Mammary epithelial cell (primary cell): ENCODE results near the gene TMEM17.

Experiments used
- EZH2 ChIP-seq: IDR thresholded peaks from 2 replicates; pipeline ENCODE4 v1.6.1; 2012; ENCODE audit warnings: low read length, inconsistent platforms, borderline replicate concordance
- TF ChIP-seq, protein P1 (sequence below), 2 donors: IDR thresholded peaks in 1 of 2; conservative IDR thresholded peaks in 1 of 2; 2 replicates each; pipeline ENCODE4 v1.5.1; 2011 to 2012; ENCODE audit warnings: inconsistent platforms in 2 of 2, low read length in 2 of 2, mild to moderate bottlenecking in 2 of 2, control low read depth in 1 of 2, low read depth in 1 of 2; ENCODE audit not compliant: insufficient read depth in 1 of 2; ENCODE audit errors: extremely low read depth in 1 of 2

DNA sequence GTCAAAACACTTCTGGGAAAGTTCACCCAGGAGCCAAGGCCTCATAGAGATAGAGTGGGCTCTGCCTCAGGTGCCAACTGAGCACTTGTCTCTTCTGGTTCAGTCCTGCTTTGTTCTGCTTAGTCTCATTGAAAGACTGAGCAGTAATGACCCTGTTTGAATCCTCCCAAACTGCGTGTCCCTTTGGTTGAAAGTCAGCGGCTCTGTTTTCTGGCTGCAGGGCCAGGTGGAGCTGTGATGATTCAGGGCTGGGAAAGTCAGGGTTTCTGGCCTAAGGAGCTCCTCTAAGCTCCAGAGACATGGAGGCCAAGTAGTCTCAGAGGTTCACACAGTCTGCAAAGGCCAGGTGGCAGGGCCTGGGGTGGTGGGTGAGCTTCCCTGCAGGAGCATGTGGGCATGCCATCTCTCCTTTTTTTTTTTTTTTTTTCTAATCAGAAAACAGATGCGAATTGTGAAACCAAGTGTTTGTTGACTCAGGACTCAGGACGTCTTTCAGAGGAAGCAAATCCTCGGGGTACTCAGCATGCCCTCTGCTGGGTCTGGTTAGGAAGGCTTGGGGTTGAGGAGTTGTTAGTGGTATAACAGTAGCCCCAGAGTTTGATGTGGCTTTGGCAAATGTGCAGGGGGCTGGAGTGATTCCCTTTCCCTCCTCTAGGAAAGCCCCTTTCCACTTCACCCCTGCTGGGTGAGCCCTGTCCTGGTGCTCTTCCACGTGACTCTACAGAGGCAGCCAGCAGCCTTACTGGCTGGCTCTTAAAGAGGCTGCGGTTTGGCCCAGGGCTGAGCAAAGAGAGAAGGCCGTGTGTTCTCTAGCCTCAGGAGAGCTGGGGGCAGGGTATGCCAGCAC lies 38.3 kb downstream of the TMEM17 start:
- TF ChIP-seq, protein P1, sequence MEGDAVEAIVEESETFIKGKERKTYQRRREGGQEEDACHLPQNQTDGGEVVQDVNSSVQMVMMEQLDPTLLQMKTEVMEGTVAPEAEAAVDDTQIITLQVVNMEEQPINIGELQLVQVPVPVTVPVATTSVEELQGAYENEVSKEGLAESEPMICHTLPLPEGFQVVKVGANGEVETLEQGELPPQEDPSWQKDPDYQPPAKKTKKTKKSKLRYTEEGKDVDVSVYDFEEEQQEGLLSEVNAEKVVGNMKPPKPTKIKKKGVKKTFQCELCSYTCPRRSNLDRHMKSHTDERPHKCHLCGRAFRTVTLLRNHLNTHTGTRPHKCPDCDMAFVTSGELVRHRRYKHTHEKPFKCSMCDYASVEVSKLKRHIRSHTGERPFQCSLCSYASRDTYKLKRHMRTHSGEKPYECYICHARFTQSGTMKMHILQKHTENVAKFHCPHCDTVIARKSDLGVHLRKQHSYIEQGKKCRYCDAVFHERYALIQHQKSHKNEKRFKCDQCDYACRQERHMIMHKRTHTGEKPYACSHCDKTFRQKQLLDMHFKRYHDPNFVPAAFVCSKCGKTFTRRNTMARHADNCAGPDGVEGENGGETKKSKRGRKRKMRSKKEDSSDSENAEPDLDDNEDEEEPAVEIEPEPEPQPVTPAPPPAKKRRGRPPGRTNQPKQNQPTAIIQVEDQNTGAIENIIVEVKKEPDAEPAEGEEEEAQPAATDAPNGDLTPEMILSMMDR (conservative IDR thresholded peaks at IDR 0.05 in 1 of 2, IDR thresholded peaks at IDR 0.05 in 1 of 2; ENCODE audit: extremely low read depth in 1 of 2, insufficient read depth in 1 of 2, low read depth in 1 of 2, low read length in 2 of 2), result no peak
- TF ChIP-seq EZH2, result no peak
